GM19351 (cell line): ENCODE results near the gene LGMN.
A peak's percentile ranks its signal among the peaks of the same experiment; 100 is the strongest.

Experiments used
- ATAC-seq: cut with Tn5 transposase; IDR thresholded peaks from one replicate; pipeline ENCODE4 v1.9.1; 2021; ENCODE audit warnings: mild to moderate bottlenecking, moderate library complexity; ENCODE audit not compliant: unreplicated experiment

The LGMN gene

GRCh38 chr14:92729634-92730358, 18.6 kb downstream of the LGMN start:
- ATAC-seq, result peak; percentile 79

- ATAC-seq, result peak; percentile 60
Measured at GRCh38 chr14:92728759-92729364, 19.6 kb downstream of the LGMN start.

- no peak for ATAC-seq
Measured at GRCh38 chr14:92726933-92727262, 21.5 kb downstream of the LGMN start.

GRCh38 chr14:92726135-92726932, 22.1 kb downstream of the LGMN start:
- ATAC-seq, result no peak

GRCh38 chr14:92724516-92725340, 23.7 kb downstream of the LGMN start:
- ATAC-seq, result no peak

GRCh38 chr14:92719890-92720323, 28.5 kb downstream of the LGMN start:
- no peak for ATAC-seq

- no peak for ATAC-seq
Measured at GRCh38 chr14:92719421-92719820, 29.0 kb downstream of the LGMN start.

GRCh38 chr14:92718664-92719063, 29.8 kb downstream of the LGMN start:
- ATAC-seq, result no peak

- ATAC-seq, result no peak
Measured at GRCh38 chr14:92717571-92718042, 30.8 kb downstream of the LGMN start.

GRCh38 chr14:92716131-92716530, 32.3 kb downstream of the LGMN start:
- ATAC-seq, result no peak

GRCh38 chr14:92714739-92715307, 33.6 kb downstream of the LGMN start:
- peak; percentile 60 for ATAC-seq

GRCh38 chr14:92712654-92713051, 35.8 kb downstream of the LGMN start:
- no peak for ATAC-seq

- ATAC-seq, result no peak
Measured at GRCh38 chr14:92711976-92712653, 36.3 kb downstream of the LGMN start.

- no peak for ATAC-seq
Measured at GRCh38 chr14:92710001-92710341, 38.5 kb downstream of the LGMN start.

GRCh38 chr14:92709340-92710000, 39.0 kb downstream of the LGMN start:
- ATAC-seq, result no peak

GRCh38 chr14:92706386-92706785, 42.0 kb downstream of the LGMN start:
- ATAC-seq, result no peak

- ATAC-seq, result no peak
Measured at GRCh38 chr14:92704821-92705220, 43.6 kb downstream of the LGMN start.

GRCh38 chr14:92704036-92704804, 44.2 kb downstream of the LGMN start:
- peak; percentile 94 for ATAC-seq

GRCh38 chr14:92703516-92703915, 44.9 kb downstream of the LGMN start:
- ATAC-seq, result no peak
